HG03442 (cell line): ENCODE results near the gene ARID4A.
"Not testable (repeated sequence)": the region's sequence is repeated elsewhere in the genome, so short reads cannot be mapped to it uniquely, and the experiment has no call there.

Experiments used
- ATAC-seq: cut with Tn5 transposase; IDR thresholded peaks from one replicate; pipeline ENCODE4 v1.9.1; 2021; ENCODE audit warnings: mild to moderate bottlenecking, moderate library complexity; ENCODE audit not compliant: unreplicated experiment

The ARID4A gene, protein sequence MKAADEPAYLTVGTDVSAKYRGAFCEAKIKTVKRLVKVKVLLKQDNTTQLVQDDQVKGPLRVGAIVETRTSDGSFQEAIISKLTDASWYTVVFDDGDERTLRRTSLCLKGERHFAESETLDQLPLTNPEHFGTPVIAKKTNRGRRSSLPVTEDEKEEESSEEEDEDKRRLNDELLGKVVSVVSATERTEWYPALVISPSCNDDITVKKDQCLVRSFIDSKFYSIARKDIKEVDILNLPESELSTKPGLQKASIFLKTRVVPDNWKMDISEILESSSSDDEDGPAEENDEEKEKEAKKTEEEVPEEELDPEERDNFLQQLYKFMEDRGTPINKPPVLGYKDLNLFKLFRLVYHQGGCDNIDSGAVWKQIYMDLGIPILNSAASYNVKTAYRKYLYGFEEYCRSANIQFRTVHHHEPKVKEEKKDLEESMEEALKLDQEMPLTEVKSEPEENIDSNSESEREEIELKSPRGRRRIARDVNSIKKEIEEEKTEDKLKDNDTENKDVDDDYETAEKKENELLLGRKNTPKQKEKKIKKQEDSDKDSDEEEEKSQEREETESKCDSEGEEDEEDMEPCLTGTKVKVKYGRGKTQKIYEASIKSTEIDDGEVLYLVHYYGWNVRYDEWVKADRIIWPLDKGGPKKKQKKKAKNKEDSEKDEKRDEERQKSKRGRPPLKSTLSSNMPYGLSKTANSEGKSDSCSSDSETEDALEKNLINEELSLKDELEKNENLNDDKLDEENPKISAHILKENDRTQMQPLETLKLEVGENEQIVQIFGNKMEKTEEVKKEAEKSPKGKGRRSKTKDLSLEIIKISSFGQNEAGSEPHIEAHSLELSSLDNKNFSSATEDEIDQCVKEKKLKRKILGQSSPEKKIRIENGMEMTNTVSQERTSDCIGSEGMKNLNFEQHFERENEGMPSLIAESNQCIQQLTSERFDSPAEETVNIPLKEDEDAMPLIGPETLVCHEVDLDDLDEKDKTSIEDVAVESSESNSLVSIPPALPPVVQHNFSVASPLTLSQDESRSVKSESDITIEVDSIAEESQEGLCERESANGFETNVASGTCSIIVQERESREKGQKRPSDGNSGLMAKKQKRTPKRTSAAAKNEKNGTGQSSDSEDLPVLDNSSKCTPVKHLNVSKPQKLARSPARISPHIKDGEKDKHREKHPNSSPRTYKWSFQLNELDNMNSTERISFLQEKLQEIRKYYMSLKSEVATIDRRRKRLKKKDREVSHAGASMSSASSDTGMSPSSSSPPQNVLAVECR

GRCh38 chr14:58298477-58299400, at the start of gene ARID4A:
Gene ARID4A (plus strand): TSS chr14:58298555. CDS start chr14:58299855, 1,300 bp downstream.
- no peak for ATAC-seq

DNA sequence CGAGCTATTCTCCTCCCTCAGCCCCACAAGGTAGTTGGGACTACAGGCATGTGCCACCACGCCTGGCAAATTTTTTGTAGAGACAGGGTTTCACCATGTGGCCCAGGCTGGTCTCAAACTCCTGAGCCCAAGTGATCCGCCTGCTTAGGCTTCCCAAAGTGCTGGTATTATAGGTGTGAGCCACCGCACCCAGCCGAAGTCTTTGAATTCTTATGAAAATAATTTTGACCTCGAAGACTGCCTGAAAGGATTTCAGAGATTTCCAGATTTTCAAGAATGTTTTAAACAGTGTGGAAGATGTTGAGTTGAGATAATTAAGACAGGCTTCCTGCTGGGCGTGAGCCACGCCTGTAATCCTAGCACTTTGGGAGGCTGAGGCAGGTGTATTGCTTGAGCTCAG, 48.7 kb upstream of the ARID4A start:
- no peak for ATAC-seq

DNA sequence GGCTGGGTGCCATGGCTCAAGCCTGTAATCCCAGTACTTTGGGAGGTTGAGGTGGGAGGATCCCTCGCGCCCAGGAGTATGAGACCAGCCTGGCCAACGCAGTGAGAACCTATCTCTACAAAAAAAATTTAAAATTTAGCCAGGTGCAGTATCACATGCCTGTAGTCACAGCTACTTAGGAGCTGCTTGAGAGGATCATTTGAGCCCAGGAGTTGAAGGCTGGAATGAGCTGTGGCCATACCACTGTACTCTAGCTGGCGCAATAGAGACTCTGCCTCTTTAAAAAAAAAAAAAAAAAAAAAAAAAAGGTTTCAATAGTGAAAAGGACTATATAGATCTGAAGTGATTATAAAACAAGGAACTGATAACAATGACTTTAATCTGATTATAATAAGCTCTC, 40.2 kb upstream of the ARID4A start:
- no peak for ATAC-seq

DNA sequence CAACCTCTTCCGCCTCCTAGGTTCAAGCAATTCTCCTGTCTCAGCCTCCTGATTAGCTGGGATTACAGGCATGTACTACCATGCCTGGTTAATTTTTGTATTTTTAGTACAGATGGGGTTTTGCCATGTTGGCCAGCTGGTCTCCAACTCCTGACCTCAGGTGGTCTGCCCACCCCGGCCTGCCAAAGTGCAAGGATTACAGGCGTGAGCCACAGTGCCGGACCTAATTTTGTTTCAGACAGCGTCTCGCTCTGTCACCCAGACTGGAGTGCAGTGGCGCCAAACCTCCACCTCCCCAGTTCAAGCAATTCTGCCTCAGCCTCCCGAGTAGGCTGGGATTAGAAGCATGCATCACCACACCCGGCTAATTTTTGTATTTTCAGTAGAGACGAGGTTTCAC, 36.4 kb upstream of the ARID4A start:
- not testable (repeated sequence) for ATAC-seq

GRCh38 chr14:58265401-58265800, 33.0 kb upstream of the ARID4A start:
- no peak for ATAC-seq

GRCh38 chr14:58270628-58271027, 27.7 kb upstream of the ARID4A start:
- no peak for ATAC-seq

DNA sequence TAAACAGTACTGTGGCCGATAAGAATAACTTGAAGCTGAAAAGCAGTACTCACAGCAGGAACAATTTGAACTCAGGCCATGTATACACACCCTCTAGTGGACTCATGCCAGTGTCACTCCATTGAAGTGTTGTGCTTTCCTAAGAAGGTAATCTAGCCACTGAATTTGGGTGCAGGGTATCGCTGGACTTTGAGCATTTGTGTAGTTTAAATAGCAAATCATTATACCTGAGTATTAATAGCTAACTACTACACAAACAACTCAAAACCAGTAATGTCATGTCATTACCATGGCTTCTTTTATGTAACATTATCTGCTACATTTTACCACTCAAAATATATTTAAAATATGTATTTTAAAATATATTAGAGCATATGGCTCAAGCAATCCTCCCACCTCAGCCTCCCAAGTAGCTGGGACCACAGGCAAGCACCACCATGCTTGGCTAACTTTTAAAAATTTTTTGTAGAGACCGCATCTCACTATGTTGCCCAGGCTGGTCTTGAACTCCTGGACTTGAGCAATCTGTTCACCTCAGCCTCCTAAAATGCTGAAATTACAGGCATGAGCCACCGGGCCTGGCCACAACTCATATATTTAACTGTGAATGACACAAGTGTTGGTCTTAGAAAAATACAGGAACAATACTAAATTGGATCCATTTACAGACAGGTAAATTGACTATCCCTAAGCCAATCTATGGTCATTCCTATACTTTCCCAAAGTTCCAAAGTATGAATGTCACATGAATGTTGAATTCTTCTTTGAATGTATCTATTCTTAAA, 25.6 kb upstream of the ARID4A start:
- no peak for ATAC-seq

- no peak for ATAC-seq
Measured at GRCh38 chr14:58274881-58275280, 23.5 kb upstream of the ARID4A start.

- ATAC-seq: no peak
Measured at GRCh38 chr14:58275527-58276190, 22.7 kb upstream of the ARID4A start.

DNA sequence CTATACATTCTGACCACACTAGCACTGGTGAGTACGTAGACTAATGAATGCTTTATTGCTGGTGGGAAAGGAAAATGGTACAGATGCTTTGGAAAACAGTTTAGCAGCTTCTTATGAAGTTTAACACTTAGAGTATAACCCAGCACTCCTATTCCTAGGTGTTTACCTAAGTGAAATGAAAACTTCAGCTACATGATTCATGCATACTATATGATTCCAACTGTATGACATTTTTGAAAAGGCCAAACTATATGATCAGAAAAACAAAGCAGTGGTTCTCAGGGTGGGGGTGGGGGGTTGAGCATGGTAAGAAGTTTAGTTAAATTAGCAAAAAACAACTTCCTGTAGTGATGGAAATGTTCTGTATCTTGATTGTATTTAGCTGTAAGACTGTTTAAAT, 22.1 kb upstream of the ARID4A start:
- no peak for ATAC-seq

GRCh38 chr14:58278177-58278576, 20.2 kb upstream of the ARID4A start:
- no peak for ATAC-seq

- peak; percentile 76 for ATAC-seq
Measured at GRCh38 chr14:58280954-58281787, 17.2 kb upstream of the ARID4A start.

DNA sequence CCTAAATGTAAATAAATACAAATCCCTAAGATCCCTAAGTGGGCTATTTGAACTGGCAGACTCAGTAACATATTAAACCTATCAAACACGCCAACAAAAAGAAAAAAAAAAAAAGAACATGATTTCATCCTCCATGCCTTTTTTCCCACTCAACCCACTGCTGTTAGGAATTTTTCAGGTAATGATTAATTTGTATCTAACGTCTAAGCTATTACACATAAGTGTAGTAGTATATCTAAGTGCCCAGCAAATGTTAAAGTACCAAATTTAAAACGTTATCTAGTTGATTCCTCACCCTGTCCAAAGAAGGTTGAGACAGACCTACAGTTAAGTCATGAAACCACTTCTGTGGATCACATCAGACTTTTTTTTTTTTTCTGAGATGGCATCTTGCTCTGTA, 16.4 kb upstream of the ARID4A start:
- ATAC-seq: no peak

- no peak for ATAC-seq
Measured at GRCh38 chr14:58282925-58283593, 15.3 kb upstream of the ARID4A start.

GRCh38 chr14:58283730-58284129, 14.6 kb upstream of the ARID4A start:
- no peak for ATAC-seq

GRCh38 chr14:58285132-58285531, 13.2 kb upstream of the ARID4A start:
- ATAC-seq: no peak

DNA sequence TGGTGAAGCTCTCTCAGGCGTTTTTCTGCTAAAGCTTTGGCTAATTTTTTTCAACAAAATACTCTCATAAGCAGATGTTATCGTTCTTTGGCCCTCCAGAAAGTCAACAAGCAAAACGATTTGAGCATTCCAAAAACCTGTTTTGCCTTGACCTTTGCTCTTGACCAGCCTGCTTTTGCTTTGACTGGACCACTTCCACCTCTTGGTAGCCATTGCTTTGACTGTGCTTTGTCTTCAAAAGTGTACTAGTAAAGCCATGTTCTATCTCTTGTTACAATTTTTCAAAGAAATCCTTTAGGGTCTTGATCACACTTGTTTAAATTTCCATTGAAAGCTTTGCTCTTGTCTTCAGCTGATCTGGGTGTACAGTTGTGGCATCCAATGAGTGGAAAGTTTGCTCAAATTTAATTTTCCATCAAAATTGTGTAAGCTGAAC, 10.7 kb upstream of the ARID4A start:
- no peak for ATAC-seq
